ENCODE results near the gene EIF3I.

- TF ChIP-seq JUNB (IDR thresholded peaks at IDR 0.05) (no peak), POLR2A (IDR thresholded peaks at IDR 0.05; ENCODE audit: low read length) (no peak), JUN (IDR thresholded peaks at IDR 0.05) (no peak), HDAC2 (IDR thresholded peaks at IDR 0.05) (no peak), NR3C1 (IDR thresholded peaks at IDR 0.05) (no peak), EP300 (IDR thresholded peaks at IDR 0.05) (no peak), FOSB (CRISPR knock-in tag; IDR thresholded peaks at IDR 0.05) (no peak), CEBPB (IDR thresholded peaks at IDR 0.05) (no peak), PHF8 (IDR thresholded peaks at IDR 0.05; ENCODE audit: borderline replicate concordance, low read depth) (no peak)
- TF ChIP-seq, protein P1, sequence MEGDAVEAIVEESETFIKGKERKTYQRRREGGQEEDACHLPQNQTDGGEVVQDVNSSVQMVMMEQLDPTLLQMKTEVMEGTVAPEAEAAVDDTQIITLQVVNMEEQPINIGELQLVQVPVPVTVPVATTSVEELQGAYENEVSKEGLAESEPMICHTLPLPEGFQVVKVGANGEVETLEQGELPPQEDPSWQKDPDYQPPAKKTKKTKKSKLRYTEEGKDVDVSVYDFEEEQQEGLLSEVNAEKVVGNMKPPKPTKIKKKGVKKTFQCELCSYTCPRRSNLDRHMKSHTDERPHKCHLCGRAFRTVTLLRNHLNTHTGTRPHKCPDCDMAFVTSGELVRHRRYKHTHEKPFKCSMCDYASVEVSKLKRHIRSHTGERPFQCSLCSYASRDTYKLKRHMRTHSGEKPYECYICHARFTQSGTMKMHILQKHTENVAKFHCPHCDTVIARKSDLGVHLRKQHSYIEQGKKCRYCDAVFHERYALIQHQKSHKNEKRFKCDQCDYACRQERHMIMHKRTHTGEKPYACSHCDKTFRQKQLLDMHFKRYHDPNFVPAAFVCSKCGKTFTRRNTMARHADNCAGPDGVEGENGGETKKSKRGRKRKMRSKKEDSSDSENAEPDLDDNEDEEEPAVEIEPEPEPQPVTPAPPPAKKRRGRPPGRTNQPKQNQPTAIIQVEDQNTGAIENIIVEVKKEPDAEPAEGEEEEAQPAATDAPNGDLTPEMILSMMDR (IDR thresholded peaks at IDR 0.05): no peak
- TF ChIP-seq, protein P2, sequence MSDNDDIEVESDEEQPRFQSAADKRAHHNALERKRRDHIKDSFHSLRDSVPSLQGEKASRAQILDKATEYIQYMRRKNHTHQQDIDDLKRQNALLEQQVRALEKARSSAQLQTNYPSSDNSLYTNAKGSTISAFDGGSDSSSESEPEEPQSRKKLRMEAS (IDR thresholded peaks at IDR 0.05): no peak
- TF ChIP-seq, protein P3, sequence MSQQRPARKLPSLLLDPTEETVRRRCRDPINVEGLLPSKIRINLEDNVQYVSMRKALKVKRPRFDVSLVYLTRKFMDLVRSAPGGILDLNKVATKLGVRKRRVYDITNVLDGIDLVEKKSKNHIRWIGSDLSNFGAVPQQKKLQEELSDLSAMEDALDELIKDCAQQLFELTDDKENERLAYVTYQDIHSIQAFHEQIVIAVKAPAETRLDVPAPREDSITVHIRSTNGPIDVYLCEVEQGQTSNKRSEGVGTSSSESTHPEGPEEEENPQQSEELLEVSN (IDR thresholded peaks at IDR 0.05; ENCODE audit: borderline replicate concordance, low read depth): no peak
Observed at GRCh38 chr1:32184650-32185049, 37.6 kb upstream of the EIF3I start.

All from A549 (cell line).